GM19099 (cell line): ENCODE measurements around the gene APOBEC2.

ENCODE experiments used
- POLR2A ChIP-seq: IDR thresholded peaks from 3 replicates; pipeline ENCODE4 v1.6.1; 2011; ENCODE audit warnings: low read depth; ENCODE audit not compliant: insufficient read length; ENCODE audit errors: extremely low read depth

APOBEC2 gene

GRCh38 chr6:41036601-41037000 is 16.4 kb upstream of the APOBEC2 start:
- TF ChIP-seq POLR2A: no peak

GRCh38 chr6:41037107-41037900 is 15.7 kb upstream of the APOBEC2 start:
- TF ChIP-seq POLR2A: no peak

- TF ChIP-seq POLR2A: no peak
These were observed 14.8 kb upstream of the APOBEC2 start for GRCh38 chr6:41038205-41038604.

- TF ChIP-seq POLR2A: no peak
These were observed 13.7 kb upstream of the APOBEC2 start, which contains the start of gene UNC5CL for GRCh38 chr6:41039060-41039998. UNC5CL (minus strand) TSS chr6:41039221; CDS start chr6:41035074, 4,147 bp downstream.

GRCh38 chr6:41040101-41040939 is 12.7 kb upstream of the APOBEC2 start:
- no peak for TF ChIP-seq POLR2A

GRCh38 chr6:41040940-41041536 is 12.0 kb upstream of the APOBEC2 start:
- TF ChIP-seq POLR2A: no peak

GRCh38 chr6:41042226-41043055 is 10.6 kb upstream of the APOBEC2 start, which contains the start of gene TSPO2:
TSPO2 (plus strand) TSS chr6:41042467; CDS start chr6:41042986, 519 bp downstream.
- TF ChIP-seq POLR2A: no peak

- no peak for TF ChIP-seq POLR2A
These were observed 9.9 kb upstream of the APOBEC2 start for GRCh38 chr6:41043151-41043550.

GRCh38 chr6:41045664-41046063 is 7.3 kb upstream of the APOBEC2 start:
- TF ChIP-seq POLR2A: no peak

GRCh38 chr6:41046084-41046483 is 6.9 kb upstream of the APOBEC2 start:
- no peak for TF ChIP-seq POLR2A

GRCh38 chr6:41047306-41047705 is 5.7 kb upstream of the APOBEC2 start:
- no peak for TF ChIP-seq POLR2A

- no peak for TF ChIP-seq POLR2A
These were observed 5.0 kb upstream of the APOBEC2 start for GRCh38 chr6:41047745-41048732.
